K562 (cell line): ENCODE measurements around the gene GLUL. TPM values are rescaled to one million over a fixed set of nuclear protein-coding genes. Genes with fewer than 3 reads are reported as not detected.

ENCODE experiments used
- CREB5 ChIP-seq: fragments of 250-450 bp; sonication (Bioruptor Pico); IDR thresholded peaks from 2 replicates; pipeline ENCODE4 v1.5.0; 2020; ENCODE audit warnings: mild to moderate bottlenecking
- GABPB1 ChIP-seq: sonication (generic); formaldehyde crosslinking; IDR thresholded peaks from 2 replicates; pipeline ENCODE4 v1.8.0; 2022; ENCODE audit warnings: mild to moderate bottlenecking, missing genetic modification reagents
- GATAD2B ChIP-seq: fragments of 450-650 bp; IDR thresholded peaks from 2 replicates; pipeline ENCODE4 v1.6.1; 2017; ENCODE audit warnings: mild to moderate bottlenecking, borderline replicate concordance
- HDGF ChIP-seq: fragments of 450-650 bp; IDR thresholded peaks from 2 replicates; pipeline ENCODE4 v1.6.1; 2016
- HOMEZ ChIP-seq: fragments of 250-450 bp; sonication (Bioruptor Pico); IDR thresholded peaks from 2 replicates; pipeline ENCODE4 v1.4.0; 2020; ENCODE audit warnings: mild to moderate bottlenecking, moderate library complexity
- KAT7 ChIP-seq: sonication (generic); formaldehyde crosslinking; IDR thresholded peaks from 2 replicates; pipeline ENCODE4 v1.8.0; 2022; ENCODE audit warnings: missing genetic modification reagents, mild to moderate bottlenecking, borderline replicate concordance
- MEF2A ChIP-seq: IDR thresholded peaks from 2 replicates; pipeline ENCODE4 v1.6.1; 2011; ENCODE audit warnings: low read depth, mild to moderate bottlenecking, low read length, moderate library complexity; ENCODE audit not compliant: control insufficient read depth
- PHB ChIP-seq: fragments of 250-450 bp; sonication (Bioruptor Pico); IDR thresholded peaks from 2 replicates; pipeline ENCODE4 v1.5.0; 2021
- POLR2B ChIP-seq: fragments of 450-650 bp; IDR thresholded peaks from 2 replicates; pipeline ENCODE4 v1.6.1; 2018; ENCODE audit warnings: low read depth; ENCODE audit not compliant: partially characterized antibody
- RAD21 ChIP-seq, 2 experiments: fragments of 250-450 bp in 1 of 2; fragments of 450-650 bp in 1 of 2; sonication (Bioruptor Pico) in 1 of 2; formaldehyde crosslinking in 1 of 2; IDR thresholded peaks in 1 of 2; conservative IDR thresholded peaks in 1 of 2; 2 replicates each; pipeline versions ENCODE4 v1.4.0 to v1.8.0; 2020 to 2022; ENCODE audit warnings: mild to moderate bottlenecking in 2 of 2, moderate library complexity in 1 of 2
- SIRT6 ChIP-seq: IDR thresholded peaks from one replicate; pipeline ENCODE4 v1.6.1; 2012; ENCODE audit warnings: low read depth, mild to moderate bottlenecking, control low read depth, inconsistent platforms, low read length, moderate library complexity
- TAF7 ChIP-seq: fragments of 450-650 bp; IDR thresholded peaks from 2 replicates; pipeline ENCODE4 v1.6.1; 2016; ENCODE audit warnings: missing genetic modification characterization, missing compliant biosample characterization
- TCF7L2 ChIP-seq: fragments of 150-350 bp; IDR thresholded peaks from 2 replicates; pipeline ENCODE4 v1.6.1; 2016; ENCODE audit warnings: low read depth, mild to moderate bottlenecking, low read length, moderate library complexity
- ZBTB40 ChIP-seq, 2 experiments: fragments of 450-650 bp in 1 of 2; sonication (generic) in 1 of 2; formaldehyde crosslinking in 1 of 2; IDR thresholded peaks; 2 replicates each; pipeline versions ENCODE4 v1.7.1 to v1.9.0; 2016 to 2022; ENCODE audit warnings: inconsistent platforms in 1 of 2, mild to moderate bottlenecking in 1 of 2, missing genetic modification reagents in 1 of 2
- polyA plus RNA-seq, 8 experiments: library from polyadenylated mRNA; depleted of rRNA in 4 of 8; stranded (reverse) in 5 of 8; unstranded in 3 of 8; fragments of >200 nt; fragmentation: Nextera tagmentation in 2 of 8; fragmentation: Illumina TruSeq in 1 of 8; extraction: Ambion mirVana in 2 of 8; extraction: Trizol in 1 of 8; gene quantifications; 2 replicates each; pipeline versions ENCODE4 v1.2.1 to v1.2.3, GENCODE V29; 2011 to 2014; ENCODE audit warnings: inconsistent platforms in 1 of 8, missing spikeins in 1 of 8
- total RNA-seq, 7 experiments: library from RNA; depleted of rRNA in 6 of 7; stranded (reverse); fragments of >200 nt in 6 of 7; fragmentation: Illumina TruSeq in 2 of 7; extraction: Trizol in 2 of 7; gene quantifications; 2 replicates each; pipeline versions ENCODE4 v1.2.1 to v1.2.3, GENCODE V29; 2011 to 2021; ENCODE audit warnings: low replicate concordance in 1 of 7

The GLUL gene
- total and polyA plus RNA-seq, 9 of the 15 experiments (the other 6 are each of a cell fraction or from before 2014, with no cell fraction given): 1,088 to 4,222 (median 1,338) TPM

- TF ChIP-seq SIRT6 (peak; percentile 79), CREB5 (CRISPR knock-in tag) (no peak), HDGF (0 out of 2 replicates have a peak, but pooled peaks have one; percentile 78), MEF2A (no peak), PHB (CRISPR knock-in tag) (no peak), RAD21 (CRISPR knock-in tag; conservative IDR thresholded peaks at IDR 0.05 in 1 of 2, IDR thresholded peaks at IDR 0.05 in 1 of 2) (0 out of 4 replicates have a peak, but pooled peaks of 1 of the 2 experiments have one; percentile 23), GATAD2B (no peak), GABPB1 (no peak), TCF7L2 (no peak), KAT7 (no peak), HOMEZ (no peak), TAF7 (no peak), POLR2B (no peak), ZBTB40 (IDR thresholded peaks at IDR 0.05) (no peak), ZBTB40 (CRISPR knock-in tag; IDR thresholded peaks at IDR 0.05) (no peak)
These were observed 2.0 kb downstream of the GLUL start (continued) for GRCh38 chr1:182389619-182390047.
